T-helper 2 cell treated with Interferon-gamma antibody and Interleukin-4, amounts not matched to agents 5 μg/mL and 100 μg/mL, for 36 hours (primary cell): ENCODE results near the gene LCN1.

Experiments
- DNase-seq: peaks from one replicate; pipeline ENCODE4 v3.0.0; 2021; ENCODE audit warnings: low spot score
- H3K27ac Mint-ChIP-seq: one replicate; pipeline ENCODE4 v1.8.0; 2021; ENCODE audit warnings: mild to moderate bottlenecking, mixed read lengths
- H3K27me3 Mint-ChIP-seq: one replicate; pipeline ENCODE4 v1.8.0; 2021; ENCODE audit warnings: low read depth, mixed read lengths
- H3K36me3 Mint-ChIP-seq: one replicate; pipeline ENCODE4 v1.8.0; 2021; ENCODE audit warnings: low read depth, mixed read lengths
- H3K4me1 Mint-ChIP-seq: one replicate; pipeline ENCODE4 v1.8.0; 2021; ENCODE audit warnings: low read depth, mixed read lengths
- H3K4me3 Mint-ChIP-seq: one replicate; pipeline ENCODE4 v1.8.0; 2022; ENCODE audit warnings: mild to moderate bottlenecking, moderate library complexity, mixed read lengths
- H3K9me3 Mint-ChIP-seq: one replicate; pipeline ENCODE4 v1.8.0; 2021; ENCODE audit warnings: mixed read lengths

LCN1 gene

DNA sequence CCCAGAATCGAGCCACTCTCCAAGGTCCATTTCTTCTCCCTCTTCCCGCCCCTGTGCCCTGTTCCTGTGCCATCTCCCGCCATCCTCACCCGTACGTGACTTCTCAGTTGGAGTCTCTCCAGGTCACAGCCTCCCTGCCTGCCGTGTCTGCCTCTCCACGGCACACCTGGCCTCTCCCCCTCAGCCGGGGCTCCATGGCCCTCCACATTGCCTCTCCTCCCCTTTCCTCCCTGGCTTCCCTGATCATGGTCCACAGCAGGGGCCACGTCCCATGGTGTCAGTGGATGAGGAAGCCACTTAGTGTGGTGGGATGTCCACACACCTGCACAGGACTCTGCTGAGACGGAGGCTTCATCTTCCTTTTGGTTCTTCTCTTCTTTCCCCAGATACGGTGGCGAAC lies 42.6 kb downstream of the LCN1 start:
- no peak for DNase-seq
- no peak overlapping the region for H3K4me3 Mint-ChIP-seq
- H3K9me3 Mint-ChIP-seq: no peaks in the 10 kb centered on the region
- H3K4me1 Mint-ChIP-seq: no peaks in the 10 kb centered on the region
- H3K36me3 Mint-ChIP-seq: no peaks in the 10 kb centered on the region
- H3K27ac Mint-ChIP-seq: no peak overlapping the region
- H3K27me3 Mint-ChIP-seq: no peaks in the 10 kb centered on the region

DNA sequence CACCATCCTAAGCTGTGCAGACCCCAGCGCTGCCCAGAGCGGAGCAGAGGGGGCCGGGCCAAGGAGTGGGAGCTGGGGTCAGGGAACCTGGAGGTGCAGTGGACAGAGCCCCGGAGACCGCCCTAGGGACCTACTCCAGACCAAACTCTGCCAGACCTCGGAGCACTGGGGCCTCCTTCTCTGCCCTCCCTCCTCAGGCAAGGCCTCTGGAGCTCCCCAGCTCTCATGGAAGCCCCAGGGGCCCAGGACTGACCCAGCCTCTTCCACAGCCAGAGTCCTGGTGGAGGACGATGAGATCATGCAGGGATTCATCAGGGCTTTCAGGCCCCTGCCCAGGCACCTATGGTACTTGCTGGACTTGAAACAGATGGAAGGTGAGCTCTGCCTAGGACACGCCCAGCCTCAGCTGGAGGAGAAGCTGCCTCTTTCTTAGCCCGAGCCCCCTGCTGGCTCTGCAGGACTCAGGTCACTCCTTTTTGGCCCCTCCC lies 43.9 kb downstream of the LCN1 start:
- no peak overlapping the region for H3K27ac Mint-ChIP-seq

DNA sequence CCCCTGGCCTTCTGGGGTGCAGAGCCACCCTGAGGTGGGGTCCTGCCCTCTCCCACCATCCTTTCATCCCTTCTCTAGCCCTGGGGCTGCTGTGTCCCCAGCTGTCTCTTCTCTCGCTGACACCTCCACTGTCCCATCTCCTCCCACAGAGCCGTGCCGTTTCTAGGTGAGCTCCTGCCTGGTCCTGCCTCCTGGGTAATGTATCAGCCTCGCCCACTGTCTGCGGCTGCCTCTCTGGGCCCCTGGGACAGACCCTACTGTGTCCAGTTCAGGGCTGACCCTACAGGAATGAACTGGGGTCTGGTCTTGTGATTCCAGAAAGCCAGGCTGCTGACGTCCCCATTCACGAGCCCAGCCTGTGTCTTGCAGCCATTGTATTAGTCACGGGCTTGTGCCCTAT lies 44.4 kb downstream of the LCN1 start:
- DNase-seq: no peak
- H3K36me3 Mint-ChIP-seq: no peaks in the 10 kb centered on the region
- peaks cover 7% of the 10 kb centered on the region for H3K9me3 Mint-ChIP-seq
- H3K4me1 Mint-ChIP-seq: no peaks in the 10 kb centered on the region
- H3K27ac Mint-ChIP-seq: no peak overlapping the region
- H3K4me3 Mint-ChIP-seq: no peak overlapping the region
- H3K27me3 Mint-ChIP-seq: no peaks in the 10 kb centered on the region

More for the DNA sequence above, 43.9 kb downstream of the LCN1 start:
- Mint-ChIP-seq H3K27me3 (no peaks in the 10 kb centered on the region), H3K4me3 (no peak overlapping the region), H3K9me3 (peaks cover 7% of the 10 kb centered on the region), H3K36me3 (no peaks in the 10 kb centered on the region), H3K4me1 (no peaks in the 10 kb centered on the region)
- DNase-seq: no peak

DNA sequence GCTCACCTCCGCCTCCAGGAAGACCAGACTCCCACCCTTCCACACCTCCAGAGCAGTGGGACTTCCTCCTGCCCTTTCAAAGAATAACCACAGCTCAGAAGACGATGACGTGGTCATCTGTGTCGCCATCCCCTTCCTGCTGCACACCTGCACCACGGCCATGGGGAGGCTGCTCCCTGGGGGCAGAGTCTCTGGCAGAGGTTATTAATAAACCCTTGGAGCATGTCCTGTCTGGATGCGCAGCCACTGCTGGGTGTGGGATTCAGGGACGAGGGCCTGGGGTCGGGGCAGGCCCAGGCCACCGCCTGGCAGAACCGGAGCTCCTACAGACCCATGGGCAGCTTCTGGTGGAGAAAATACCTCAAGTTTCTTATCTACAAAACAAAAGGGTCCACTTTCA lies 45.3 kb downstream of the LCN1 start:
- no peak for DNase-seq
- Mint-ChIP-seq H3K36me3 (no peaks in the 10 kb centered on the region), H3K27me3 (no peaks in the 10 kb centered on the region), H3K4me3 (no peak overlapping the region), H3K9me3 (peaks cover 7% of the 10 kb centered on the region), H3K4me1 (no peaks in the 10 kb centered on the region), H3K27ac (no peak overlapping the region)

DNA sequence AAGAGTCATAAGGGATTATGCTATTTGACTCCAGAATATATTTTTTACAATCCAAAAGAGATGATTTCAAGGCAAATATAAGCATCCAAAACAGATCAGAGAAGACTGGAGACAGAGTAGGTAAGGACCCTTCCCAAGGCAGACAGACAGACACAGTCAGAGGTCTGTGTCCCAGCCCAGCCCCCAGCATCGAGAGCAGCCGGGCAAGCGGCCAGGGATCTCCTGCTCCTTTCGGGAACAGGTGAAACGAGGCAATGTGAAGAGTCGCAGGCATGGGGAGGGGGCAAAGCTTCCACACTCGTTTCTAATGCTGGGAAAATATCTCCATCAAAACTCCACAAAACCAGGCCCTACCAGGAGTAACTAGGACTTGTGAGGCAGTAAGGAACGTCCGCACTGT lies 46.1 kb downstream of the LCN1 start:
- Mint-ChIP-seq H3K4me1 (no peaks in the 10 kb centered on the region), H3K27me3 (no peaks in the 10 kb centered on the region), H3K4me3 (no peak overlapping the region), H3K36me3 (no peaks in the 10 kb centered on the region), H3K27ac (no peak overlapping the region), H3K9me3 (peaks cover 7% of the 10 kb centered on the region)
- DNase-seq: no peak

DNA sequence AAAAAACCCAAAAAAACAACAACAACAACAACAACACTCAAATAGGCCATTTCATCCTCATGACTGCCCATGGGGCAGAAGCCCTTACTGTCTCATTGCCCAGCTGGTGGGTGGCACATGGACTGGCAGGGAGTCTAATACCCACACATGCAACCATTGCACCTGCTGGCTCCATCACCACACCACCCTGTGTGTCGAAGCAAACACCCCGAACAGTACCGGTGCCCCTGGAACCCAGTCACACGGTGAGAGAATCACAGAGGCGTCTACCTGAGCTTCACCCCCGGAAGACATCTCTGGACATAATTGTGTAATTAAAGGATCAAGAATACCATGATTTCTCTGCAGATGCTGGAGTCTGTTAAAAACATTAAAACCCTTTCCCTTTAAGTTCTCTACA lies 46.8 kb downstream of the LCN1 start:
- peaks cover 7% of the 10 kb centered on the region for H3K9me3 Mint-ChIP-seq
- no peaks in the 10 kb centered on the region for H3K4me1 Mint-ChIP-seq
- H3K27ac Mint-ChIP-seq: no peak overlapping the region
- H3K27me3 Mint-ChIP-seq: no peaks in the 10 kb centered on the region
- DNase-seq: no peak
- H3K36me3 Mint-ChIP-seq: no peaks in the 10 kb centered on the region
- no peak overlapping the region for H3K4me3 Mint-ChIP-seq

DNA sequence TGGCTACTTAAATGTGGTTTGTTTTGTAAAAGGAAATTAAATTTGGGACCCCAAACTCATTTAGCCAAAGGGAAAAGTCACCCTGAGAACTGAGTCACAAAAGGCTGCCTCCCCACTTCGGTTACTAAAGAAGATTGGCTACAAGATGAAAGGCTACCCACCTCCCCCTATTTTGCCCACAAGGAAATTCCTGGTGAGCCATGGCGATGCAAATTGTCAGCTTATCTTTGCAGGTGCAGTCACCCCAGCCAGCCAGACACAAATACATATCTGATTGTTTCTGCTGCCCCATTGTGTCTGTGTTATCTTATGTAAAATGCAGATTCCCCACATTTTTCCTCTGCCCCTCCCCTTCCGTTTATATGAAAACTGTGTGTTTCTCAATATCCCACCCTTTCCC lies 49.2 kb downstream of the LCN1 start:
- Mint-ChIP-seq H3K36me3 (no peaks in the 10 kb centered on the region), H3K27me3 (no peaks in the 10 kb centered on the region)

DNA sequence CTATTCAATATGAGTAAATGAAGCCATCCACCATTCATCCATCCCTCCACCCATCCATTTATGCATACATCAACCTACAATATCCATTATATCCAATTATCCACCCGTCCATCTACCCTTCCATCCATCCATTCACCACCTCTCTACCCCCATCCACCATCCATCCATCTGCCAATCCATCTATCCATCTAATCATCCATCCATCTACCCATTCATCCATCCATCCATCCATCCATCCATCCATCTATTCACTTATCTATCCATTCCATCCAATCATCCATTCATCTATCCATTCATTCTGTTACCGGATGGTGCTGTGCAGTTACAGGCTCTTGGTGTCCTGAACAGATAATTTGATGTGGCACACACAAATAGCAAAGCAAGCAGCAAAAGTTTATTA lies 51.0 kb downstream of the LCN1 start:
- Mint-ChIP-seq H3K27ac (no peak overlapping the region), H3K9me3 (peaks cover 7% of the 10 kb centered on the region), H3K4me3 (no peak overlapping the region), H3K27me3 (no peaks in the 10 kb centered on the region), H3K36me3 (no peaks in the 10 kb centered on the region), H3K4me1 (no peaks in the 10 kb centered on the region)
- DNase-seq: no peak

More for the DNA sequence above, 49.2 kb downstream of the LCN1 start:
- DNase-seq: no peak
- H3K9me3 Mint-ChIP-seq: peaks cover 7% of the 10 kb centered on the region
- H3K4me1 Mint-ChIP-seq: no peaks in the 10 kb centered on the region
- H3K4me3 Mint-ChIP-seq: no peak overlapping the region
- H3K27ac Mint-ChIP-seq: no peak overlapping the region

DNA sequence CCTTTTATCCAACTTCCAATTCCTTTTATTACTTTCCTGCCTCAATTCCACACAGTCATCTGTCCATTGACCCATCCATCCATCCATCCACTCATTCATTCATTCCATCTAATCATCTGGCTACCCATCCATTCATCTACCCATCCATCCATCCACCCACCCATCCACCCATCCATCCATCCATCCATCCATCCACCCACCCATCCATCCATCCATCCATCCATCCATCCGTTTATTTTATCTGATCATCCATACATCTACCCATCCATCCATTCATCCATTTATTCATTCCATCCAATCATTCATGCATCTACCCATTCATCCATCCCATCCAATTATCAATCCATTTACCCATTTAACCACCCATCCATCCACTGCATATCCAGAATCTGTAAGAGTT lies 51.9 kb downstream of the LCN1 start:
- Mint-ChIP-seq H3K27ac (no peak overlapping the region), H3K4me3 (no peak overlapping the region), H3K27me3 (no peaks in the 10 kb centered on the region), H3K36me3 (no peaks in the 10 kb centered on the region), H3K9me3 (peaks cover 7% of the 10 kb centered on the region), H3K4me1 (no peaks in the 10 kb centered on the region)
- no peak for DNase-seq

DNA sequence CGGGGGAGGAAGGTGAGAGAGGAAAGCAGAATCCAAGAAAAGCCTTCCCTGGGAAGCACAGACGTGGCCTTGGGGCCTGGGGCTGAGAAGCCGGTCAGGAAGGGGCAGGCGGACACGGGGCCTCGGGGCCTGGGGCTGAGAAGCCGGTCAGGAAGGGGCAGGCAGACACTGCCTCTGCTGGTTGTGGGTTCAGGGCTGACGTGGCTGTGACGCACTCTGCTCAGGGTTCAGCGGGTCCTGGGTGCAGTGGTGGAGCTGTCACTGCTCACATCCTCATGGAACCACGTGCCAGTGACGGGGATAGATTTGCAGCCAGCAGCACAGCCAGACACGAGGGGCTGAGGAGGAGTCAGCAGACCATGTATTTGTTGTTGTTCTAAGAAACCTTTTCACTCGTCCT lies 53.1 kb downstream of the LCN1 start:
- DNase-seq: no peak
- Mint-ChIP-seq H3K4me3 (no peak overlapping the region), H3K27me3 (no peaks in the 10 kb centered on the region), H3K36me3 (no peaks in the 10 kb centered on the region), H3K27ac (no peak overlapping the region), H3K9me3 (peaks cover 3% of the 10 kb centered on the region), H3K4me1 (no peaks in the 10 kb centered on the region)

DNA sequence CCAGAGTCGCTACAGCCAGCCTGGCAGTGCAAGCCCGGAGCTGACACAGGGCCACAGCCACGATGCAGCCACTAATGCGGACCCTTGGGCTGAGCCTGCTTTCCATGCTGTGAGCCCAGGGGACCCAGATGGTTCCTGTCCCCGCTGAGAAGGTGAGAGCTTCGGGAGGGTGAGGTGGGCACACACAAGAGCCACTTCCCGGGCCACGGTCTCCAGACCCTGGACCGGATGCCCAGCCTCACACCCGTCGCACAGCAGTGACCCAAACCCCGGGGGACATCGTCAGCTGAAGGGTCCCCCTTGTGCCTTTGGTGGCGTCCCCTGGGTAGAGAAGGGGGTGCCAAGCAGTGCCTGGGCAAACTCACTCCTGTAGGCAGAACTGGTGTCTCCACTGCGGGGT lies 53.7 kb downstream of the LCN1 start:
- no peak overlapping the region for H3K27ac Mint-ChIP-seq
- no peaks in the 10 kb centered on the region for H3K9me3 Mint-ChIP-seq
- no peaks in the 10 kb centered on the region for H3K4me1 Mint-ChIP-seq
- no peaks in the 10 kb centered on the region for H3K36me3 Mint-ChIP-seq
- no peaks in the 10 kb centered on the region for H3K27me3 Mint-ChIP-seq
- no peak for DNase-seq
- H3K4me3 Mint-ChIP-seq: no peak overlapping the region
